Ishikawa (cell line): Measurements from ENCODE around the gene REP15.
A peak's percentile ranks its signal among the peaks of the same experiment; 100 is the strongest.

ENCODE experiments used
- CEBPB ChIP-seq: IDR thresholded peaks from 2 replicates; pipeline ENCODE4 v1.6.1; 2012
- CREB1 ChIP-seq: IDR thresholded peaks from 2 replicates; pipeline ENCODE4 v1.6.1; 2012; ENCODE audit warnings: low read depth
- EGR1 ChIP-seq: IDR thresholded peaks from 2 replicates; pipeline ENCODE4 v1.6.1; 2012
- EP300 ChIP-seq: IDR thresholded peaks from 2 replicates; pipeline ENCODE4 v1.6.1; 2012; ENCODE audit warnings: borderline replicate concordance
- FOXM1 ChIP-seq: IDR thresholded peaks from 2 replicates; pipeline ENCODE4 v1.6.1; 2012; ENCODE audit warnings: low read depth, borderline replicate concordance
- NFIC ChIP-seq: IDR thresholded peaks from 2 replicates; pipeline ENCODE4 v1.6.1; 2012
- RAD21 ChIP-seq: IDR thresholded peaks from 2 replicates; pipeline ENCODE4 v1.6.1; 2012; ENCODE audit warnings: low read depth
- REST ChIP-seq: IDR thresholded peaks from 2 replicates; pipeline ENCODE4 v1.6.1; 2012; ENCODE audit warnings: low read depth, mild to moderate bottlenecking
- TAF1 ChIP-seq: IDR thresholded peaks from 2 replicates; pipeline ENCODE4 v1.6.1; 2012; ENCODE audit warnings: low read depth, mild to moderate bottlenecking
- TCF12 ChIP-seq: IDR thresholded peaks from 2 replicates; pipeline ENCODE4 v1.6.1; 2012; ENCODE audit warnings: low read depth
- TEAD4 ChIP-seq: IDR thresholded peaks from 2 replicates; pipeline ENCODE4 v1.6.1; 2012
- USF1 ChIP-seq: IDR thresholded peaks from 2 replicates; pipeline ENCODE4 v1.6.1; 2012
- YY1 ChIP-seq: IDR thresholded peaks from 2 replicates; pipeline ENCODE4 v1.6.1; 2012; ENCODE audit warnings: low read depth
- ZBTB7A ChIP-seq: IDR thresholded peaks from 2 replicates; pipeline ENCODE4 v1.6.1; 2012; ENCODE audit warnings: low read depth
- TF ChIP-seq, protein P1 (sequence below): IDR thresholded peaks from 2 replicates; pipeline ENCODE4 v1.6.1; 2012

REP15 gene

DNA sequence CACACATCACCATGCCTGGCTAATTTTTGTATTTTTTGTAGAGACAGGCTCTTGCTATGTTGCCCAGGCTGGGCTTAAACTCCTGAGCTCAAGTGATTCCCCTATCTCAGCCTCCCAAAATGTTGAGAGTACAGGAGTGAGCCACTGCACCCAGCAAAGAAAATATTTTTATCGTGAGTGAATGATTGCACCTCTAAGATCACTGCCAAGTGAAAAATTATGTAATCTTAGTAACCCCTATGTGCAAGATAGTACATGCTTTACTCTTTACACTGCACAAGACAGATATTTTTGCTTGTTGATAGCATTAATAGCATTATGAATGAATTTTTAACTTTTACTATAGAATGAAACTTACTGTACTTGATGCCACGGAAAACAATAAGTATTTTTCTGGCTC is 11.0 kb downstream of the REP15 start:
- TF ChIP-seq EGR1 (no peak), CREB1 (no peak), FOXM1 (no peak)
- TF ChIP-seq, protein P1, sequence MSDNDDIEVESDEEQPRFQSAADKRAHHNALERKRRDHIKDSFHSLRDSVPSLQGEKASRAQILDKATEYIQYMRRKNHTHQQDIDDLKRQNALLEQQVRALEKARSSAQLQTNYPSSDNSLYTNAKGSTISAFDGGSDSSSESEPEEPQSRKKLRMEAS: no peak

GRCh38 chr12:27709212-27709931 is 13.1 kb downstream of the REP15 start:
- TF ChIP-seq TAF1 (no peak), ZBTB7A (no peak), TEAD4 (no peak), TCF12 (no peak), USF1 (no peak), YY1 (no peak), CEBPB (no peak), RAD21 (no peak)
- TF ChIP-seq, protein P1: no peak

- TF ChIP-seq REST (no peak), TAF1 (no peak), EGR1 (no peak), YY1 (no peak), CEBPB (no peak), ZBTB7A (no peak), NFIC (no peak), CREB1 (no peak), USF1 (no peak), EP300 (no peak), RAD21 (no peak), TEAD4 (no peak), TCF12 (no peak), FOXM1 (no peak)
- TF ChIP-seq, protein P1: no peak
Measured at GRCh38 chr12:27709932-27710591, 13.8 kb downstream of the REP15 start.

- no peak for TF ChIP-seq FOXM1
- peak; percentile 79 for TF ChIP-seq EGR1
- TF ChIP-seq TAF1: peak; percentile 99
- peak; percentile 38; the same call in 1 of the 2 replicates for TF ChIP-seq NFIC
- peak; percentile 43; the same call in 1 of the 2 replicates for TF ChIP-seq EP300
- TF ChIP-seq, protein P1: peak; percentile 98
- peak; percentile 9; the same call in 1 of the 2 replicates for TF ChIP-seq RAD21
- no peak for TF ChIP-seq CEBPB
- 0 out of 2 replicates have a peak, but pooled peaks have one; percentile 27 for TF ChIP-seq ZBTB7A
- TF ChIP-seq CREB1: no peak
- TF ChIP-seq YY1: peak; percentile 100
- peak; percentile 32; the same call in 1 of the 2 replicates for TF ChIP-seq USF1
- peak; percentile 72 for TF ChIP-seq TCF12
- TF ChIP-seq REST: no peak; the same call in none of the 2 replicates
- peak; percentile 66; the same call in 1 of the 2 replicates for TF ChIP-seq TEAD4
Measured at GRCh38 chr12:27710592-27711316, 14.5 kb downstream of the REP15 start, which contains the start of gene MRPS35. Gene MRPS35 (plus strand): TSS chr12:27710832. CDS start chr12:27710844, 12 bp downstream.
